ENCODE data around the gene CDC42BPG. TPM values are rescaled to one million over a fixed set of nuclear protein-coding genes. Genes with fewer than 3 reads are reported as not detected.

The CDC42BPG gene
- total RNA-seq, 1 experiment from 2014 or later, result 24.9 TPM

GRCh38 chr11:64877390-64878222 is 33.2 kb upstream of the CDC42BPG start:
- H4K91ac ChIP-seq (ENCODE audit: insufficient read length, low read depth, low read length), result no peak overlapping the region
- H2BK20ac ChIP-seq (ENCODE audit: low read depth, low read length, poor library complexity, severe bottlenecking), result no peak overlapping the region
- H3K14ac ChIP-seq (ENCODE audit: insufficient read depth, low read length), result peak overlapping the region; percentile 2; the same call in 1 of the 2 replicates
- no peaks in the 10 kb centered on the region for H3K79me1 ChIP-seq (ENCODE audit: insufficient read depth, low read depth, low read length, poor library complexity, severe bottlenecking)
- peaks cover 2 to 12% (median 8%) of the 10 kb centered on the region in 3 experiments; a peak in 4 of 7 replicates for H3K36me3 Mint-ChIP-seq (ENCODE audit: insufficient read depth in 1 of 3, low read depth in 3 of 3)
- no peak overlapping the region for H2BK5ac ChIP-seq (ENCODE audit: insufficient read length, low read length)
- H2BK120ac ChIP-seq (ENCODE audit: low read depth, low read length, poor library complexity, severe bottlenecking), result no peak overlapping the region
- H3K27ac Mint-ChIP-seq, result peak overlapping the region in 1 of 3 experiments; percentile 15; a peak in 1 of 7 replicates
- no peaks in the 10 kb centered on the region for H3K79me2 ChIP-seq (ENCODE audit: insufficient read depth, low read length)
- peaks cover 8% of the 10 kb centered on the region for H3K27me3 Mint-ChIP-seq (ENCODE audit: low read depth)
- H3K56ac ChIP-seq (ENCODE audit: insufficient read length, low read depth, low read length), result no peak overlapping the region
- no peaks in the 10 kb centered on the region; a peak in 1 of 5 replicates for H3K9me3 Mint-ChIP-seq
- no peaks in the 10 kb centered on the region for H4K20me1 ChIP-seq (ENCODE audit: control insufficient read depth, insufficient read depth, insufficient read length)
- H3K4me1 ChIP-seq (ENCODE audit: insufficient read depth, low read length), result no peaks in the 10 kb centered on the region; the same call in 1 of the 2 replicates
- peaks cover 19% of the 10 kb centered on the region for H3K23me2 ChIP-seq (ENCODE audit: insufficient read length, low read depth, low read length, poor library complexity, severe bottlenecking)
- no peak for DNase-seq
- no peak overlapping the region for H2BK12ac ChIP-seq (ENCODE audit: insufficient read length, low read depth, low read length)
- H2AFZ ChIP-seq (ENCODE audit: low read length), result no peak overlapping the region
- H3K23ac ChIP-seq (ENCODE audit: insufficient read length, low read depth, low read length), result no peak overlapping the region
- no peak overlapping the region for H2BK15ac ChIP-seq (ENCODE audit: low read depth, low read length)
- no peak overlapping the region for H3K18ac ChIP-seq (ENCODE audit: insufficient read length, low read depth, low read length)
- H2AK5ac ChIP-seq (ENCODE audit: insufficient read length, low read length), result no peak overlapping the region
- no peak overlapping the region for H4K5ac ChIP-seq (ENCODE audit: insufficient read length, low read depth, low read length)
- H3K4me2 ChIP-seq (ENCODE audit: insufficient read depth, insufficient read length, low read length), result peak overlapping the region; percentile 73
- H3K4ac ChIP-seq (ENCODE audit: low read depth, low read length), result no peak overlapping the region
- H3K27ac ChIP-seq (ENCODE audit: insufficient read length, low read depth, low read length), result no peak overlapping the region
- H3K9ac ChIP-seq (ENCODE audit: extremely low read depth, insufficient read length, low read length), result peak overlapping the region; percentile 44
- no peak overlapping the region for H4K8ac ChIP-seq (replicated peaks; ENCODE audit: insufficient read length, low read depth, low read length)
- WGBS (ENCODE audit: extremely low coverage, insufficient read length, low lambda C conversion rate), result no CpG with 5 or more reads among the region's 41 CpGs
- H3T11ph ChIP-seq (ENCODE audit: low read length), result no peak overlapping the region
- H3K4me3 Mint-ChIP-seq, result peak overlapping the region; percentile 81 to 87
- no peaks in the 10 kb centered on the region for H3K9me3 ChIP-seq (ENCODE audit: control insufficient read depth, low read depth, low read length)
- H3K4me1 Mint-ChIP-seq, result peaks cover 23 to 26% of the 10 kb centered on the region in 2 experiments
- no peaks in the 10 kb centered on the region for H3K27me3 ChIP-seq (ENCODE audit: insufficient read depth, low read length)
- no peak for TF ChIP-seq CTCF (conservative IDR thresholded peaks at IDR 0.05)
